ENCODE results near the gene BCL2L12.

BCL2L12 gene

DNA sequence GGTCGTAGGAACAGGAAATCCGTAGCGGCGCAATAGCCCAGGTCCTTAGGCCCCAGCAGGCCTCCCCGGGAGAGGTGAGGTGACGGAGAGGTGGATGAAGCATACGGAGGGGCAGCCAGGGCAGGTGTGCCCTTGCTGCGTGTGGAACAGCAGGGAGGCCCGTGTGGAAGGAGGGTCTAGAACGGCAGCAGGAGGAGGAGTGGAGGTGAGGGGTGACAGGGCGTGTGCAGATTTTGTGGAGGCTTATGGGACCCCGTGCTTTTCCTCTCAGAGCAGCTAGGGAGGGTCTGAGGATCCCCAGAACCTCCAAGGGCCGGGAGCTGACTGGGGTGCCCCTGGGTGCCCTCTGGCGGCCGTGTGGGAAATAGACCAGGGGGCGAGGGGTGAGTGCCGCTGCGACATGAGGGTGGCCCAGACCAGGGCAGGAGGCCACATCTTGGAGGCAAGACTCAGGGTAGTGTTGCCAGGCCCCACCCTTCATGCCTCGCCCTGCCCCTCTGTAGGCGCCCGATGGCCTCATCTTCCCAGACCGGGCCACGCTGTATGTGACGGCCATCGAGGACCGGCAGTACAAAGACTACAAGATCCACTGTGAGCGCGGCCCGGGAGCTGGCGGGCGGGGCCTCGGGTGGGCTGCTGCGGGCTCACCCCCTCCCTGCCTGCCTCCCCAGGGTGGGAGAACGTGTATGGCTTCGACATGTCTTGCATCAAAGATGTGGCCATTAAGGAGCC lies 18.7 kb downstream of the BCL2L12 start:
- peaks cover 32% of the 10 kb centered on the region for H3K4me1 Mint-ChIP-seq
- peaks cover 47% of the 10 kb centered on the region for H3K36me3 Mint-ChIP-seq (ENCODE audit: low read depth)
- no peak overlapping the region for H3K4me3 Mint-ChIP-seq
- H3K27me3 Mint-ChIP-seq (ENCODE audit: low read depth), result no peaks in the 10 kb centered on the region
- TF ChIP-seq, protein P1, sequence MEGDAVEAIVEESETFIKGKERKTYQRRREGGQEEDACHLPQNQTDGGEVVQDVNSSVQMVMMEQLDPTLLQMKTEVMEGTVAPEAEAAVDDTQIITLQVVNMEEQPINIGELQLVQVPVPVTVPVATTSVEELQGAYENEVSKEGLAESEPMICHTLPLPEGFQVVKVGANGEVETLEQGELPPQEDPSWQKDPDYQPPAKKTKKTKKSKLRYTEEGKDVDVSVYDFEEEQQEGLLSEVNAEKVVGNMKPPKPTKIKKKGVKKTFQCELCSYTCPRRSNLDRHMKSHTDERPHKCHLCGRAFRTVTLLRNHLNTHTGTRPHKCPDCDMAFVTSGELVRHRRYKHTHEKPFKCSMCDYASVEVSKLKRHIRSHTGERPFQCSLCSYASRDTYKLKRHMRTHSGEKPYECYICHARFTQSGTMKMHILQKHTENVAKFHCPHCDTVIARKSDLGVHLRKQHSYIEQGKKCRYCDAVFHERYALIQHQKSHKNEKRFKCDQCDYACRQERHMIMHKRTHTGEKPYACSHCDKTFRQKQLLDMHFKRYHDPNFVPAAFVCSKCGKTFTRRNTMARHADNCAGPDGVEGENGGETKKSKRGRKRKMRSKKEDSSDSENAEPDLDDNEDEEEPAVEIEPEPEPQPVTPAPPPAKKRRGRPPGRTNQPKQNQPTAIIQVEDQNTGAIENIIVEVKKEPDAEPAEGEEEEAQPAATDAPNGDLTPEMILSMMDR (IDR thresholded peaks at IDR 0.05; ENCODE audit: unreplicated experiment in 3 of 3), result no peak
- H3K9me3 Mint-ChIP-seq, result no peaks in the 10 kb centered on the region
- H3K27ac Mint-ChIP-seq, result no peak overlapping the region

DNA sequence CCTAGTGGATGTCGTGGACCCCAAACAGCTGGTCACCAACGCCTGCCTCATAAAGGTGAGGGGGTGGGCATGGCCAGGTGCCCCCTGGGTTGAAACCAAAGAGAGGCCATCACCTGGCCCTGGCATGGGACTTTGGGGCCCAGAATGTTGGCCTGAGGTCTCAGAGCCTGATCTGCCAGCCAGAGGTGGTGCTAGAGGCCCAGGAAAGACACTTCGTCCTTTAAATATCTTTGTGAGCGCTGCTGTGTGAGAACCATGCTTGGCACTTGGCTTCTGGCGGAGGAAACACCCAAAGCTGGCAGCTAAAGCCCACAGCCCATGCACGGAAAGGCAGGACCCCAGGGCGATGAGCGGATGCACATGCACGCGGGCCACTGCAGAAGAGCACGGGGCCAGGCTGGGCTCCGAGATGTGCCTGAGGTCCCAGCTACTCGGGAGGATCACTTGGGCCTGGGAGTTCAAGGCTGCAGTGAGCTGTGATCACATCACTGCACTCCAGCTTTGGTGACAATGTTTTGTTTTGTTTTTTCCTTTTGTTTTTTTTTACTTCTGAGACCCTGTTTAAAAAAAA lies 19.3 kb downstream of the BCL2L12 start:
- Mint-ChIP-seq H3K4me1 (peaks cover 30% of the 10 kb centered on the region), H3K9me3 (no peaks in the 10 kb centered on the region), H3K36me3 (ENCODE audit: low read depth) (peaks cover 47% of the 10 kb centered on the region), H3K4me3 (no peak overlapping the region), H3K27me3 (ENCODE audit: low read depth) (no peaks in the 10 kb centered on the region), H3K27ac (peak overlapping the region in 1 of 3 experiments; percentile 52)
- TF ChIP-seq, protein P1 (IDR thresholded peaks at IDR 0.05; ENCODE audit: unreplicated experiment in 3 of 3), result no peak

DNA sequence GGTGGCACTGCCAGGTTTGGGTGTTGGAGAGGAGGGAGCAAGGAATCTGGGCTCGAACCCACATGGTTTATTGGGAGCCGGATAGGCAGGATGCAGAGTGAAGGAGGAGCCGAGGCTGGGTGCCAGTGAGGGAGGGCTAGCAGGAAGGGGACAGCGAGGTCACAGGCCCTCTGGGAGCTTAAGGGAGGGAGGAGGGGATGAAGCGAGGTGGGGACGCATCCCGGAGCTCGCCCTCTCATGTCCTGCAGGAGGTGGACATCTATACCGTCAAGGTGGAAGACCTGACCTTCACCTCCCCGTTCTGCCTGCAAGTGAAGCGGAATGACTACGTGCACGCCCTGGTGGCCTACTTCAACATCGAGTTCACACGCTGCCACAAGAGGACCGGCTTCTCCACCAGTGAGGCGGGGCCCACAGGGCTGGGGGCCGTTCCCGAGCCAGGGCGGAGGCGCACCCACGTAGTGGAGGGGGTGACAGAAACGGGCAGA lies 20.2 kb downstream of the BCL2L12 start:
- H3K4me3 Mint-ChIP-seq, result no peak overlapping the region
- TF ChIP-seq, protein P1 (IDR thresholded peaks at IDR 0.05; ENCODE audit: unreplicated experiment in 3 of 3), result no peak
- H3K36me3 Mint-ChIP-seq (ENCODE audit: low read depth), result peaks cover 44% of the 10 kb centered on the region
- H3K27me3 Mint-ChIP-seq (ENCODE audit: low read depth), result no peaks in the 10 kb centered on the region
- H3K27ac Mint-ChIP-seq, result no peak overlapping the region
- H3K9me3 Mint-ChIP-seq, result no peaks in the 10 kb centered on the region
- peaks cover 30% of the 10 kb centered on the region for H3K4me1 Mint-ChIP-seq

DNA sequence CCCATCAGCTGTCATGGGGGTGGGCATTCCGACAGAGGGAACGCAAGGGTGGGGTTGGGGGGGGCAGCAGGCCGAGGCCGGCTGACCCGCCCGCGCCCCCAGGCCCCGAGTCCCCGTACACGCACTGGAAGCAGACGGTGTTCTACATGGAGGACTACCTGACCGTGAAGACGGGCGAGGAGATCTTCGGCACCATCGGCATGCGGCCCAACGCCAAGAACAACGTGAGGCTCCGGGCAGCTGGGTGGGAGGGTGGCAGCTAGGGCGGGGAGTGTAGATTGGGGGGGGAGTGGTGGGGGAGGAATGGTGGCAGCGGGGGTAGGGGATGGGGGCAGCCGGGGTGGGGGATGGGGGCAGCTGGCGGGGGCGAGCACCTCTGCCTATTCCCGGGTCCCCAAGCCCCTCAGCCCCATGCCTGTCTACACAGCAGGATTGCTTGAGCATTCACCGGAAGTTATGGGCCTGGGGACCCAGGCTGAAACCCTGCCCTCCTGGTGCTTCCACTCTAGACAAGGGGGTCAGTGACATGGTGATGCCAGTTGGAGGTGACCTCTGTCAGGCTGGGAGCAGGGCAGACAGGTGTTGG lies 20.9 kb downstream of the BCL2L12 start:
- no peaks in the 10 kb centered on the region for H3K9me3 Mint-ChIP-seq
- peaks cover 42% of the 10 kb centered on the region for H3K36me3 Mint-ChIP-seq (ENCODE audit: low read depth)
- peak overlapping the region in 1 of 3 experiments; percentile 29 for H3K4me3 Mint-ChIP-seq
- peak overlapping the region in 1 of 3 experiments; percentile 49 for H3K27ac Mint-ChIP-seq
- H3K27me3 Mint-ChIP-seq (ENCODE audit: low read depth), result no peaks in the 10 kb centered on the region
- peaks cover 35% of the 10 kb centered on the region for H3K4me1 Mint-ChIP-seq
- TF ChIP-seq, protein P1 (IDR thresholded peaks at IDR 0.05; ENCODE audit: unreplicated experiment in 3 of 3), result no peak

DNA sequence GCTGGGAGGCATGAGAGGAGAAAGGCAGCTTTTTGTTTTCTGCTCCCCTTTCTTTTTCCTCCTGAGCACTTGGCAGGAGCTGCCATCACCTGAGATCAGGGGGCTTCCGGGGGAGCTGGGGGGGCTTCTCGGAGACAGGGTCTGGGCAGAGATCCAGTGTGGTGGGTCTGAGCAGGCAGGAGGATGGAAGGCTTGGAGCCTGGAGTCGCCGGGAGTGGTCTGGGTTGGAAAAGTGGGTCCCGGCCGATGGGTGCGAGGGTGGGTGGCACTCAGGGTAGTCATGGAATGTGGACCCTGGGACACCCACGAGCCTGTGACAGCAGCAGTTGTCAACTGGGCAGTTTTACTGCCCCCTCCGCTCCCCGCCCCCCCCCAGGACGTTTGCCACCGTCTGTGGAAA lies 21.4 kb downstream of the BCL2L12 start:
- H3K4me1 Mint-ChIP-seq, result peaks cover 35% of the 10 kb centered on the region
- no peaks in the 10 kb centered on the region for H3K27me3 Mint-ChIP-seq (ENCODE audit: low read depth)
- peak overlapping the region in 2 of 3 experiments; percentile 49 to 86 for H3K27ac Mint-ChIP-seq
- H3K4me3 Mint-ChIP-seq, result peak overlapping the region in 1 of 3 experiments; percentile 29
- TF ChIP-seq, protein P1 (IDR thresholded peaks at IDR 0.05; ENCODE audit: unreplicated experiment in 3 of 3), result no peak
- H3K9me3 Mint-ChIP-seq, result no peaks in the 10 kb centered on the region
- H3K36me3 Mint-ChIP-seq (ENCODE audit: low read depth), result peaks cover 38% of the 10 kb centered on the region

All from nephron (organoid).